ENCODE data around the gene G6PC3.

GRCh38 chr17:44082256-44082927 is 11.9 kb downstream of the G6PC3 start:
- TF ChIP-seq POLR2AphosphoS5 (IDR thresholded peaks at IDR 0.05) (no peak), EP300 (IDR thresholded peaks at IDR 0.05) (no peak), POLR2A (IDR thresholded peaks at IDR 0.05) (no peak), CTCF (IDR thresholded peaks at IDR 0.05) (no peak)

All from sigmoid colon (tissue), 4 donors.